HG03571 (cell line): Measurements from ENCODE around the gene DCDC2.
"Not testable (repeated sequence)": the region's sequence is repeated elsewhere in the genome, so short reads cannot be mapped to it uniquely, and the experiment has no call there.

Experiments used
- ATAC-seq: cut with Tn5 transposase; IDR thresholded peaks from one replicate; pipeline ENCODE4 v1.9.1; 2021; ENCODE audit not compliant: unreplicated experiment

DCDC2 gene

DNA sequence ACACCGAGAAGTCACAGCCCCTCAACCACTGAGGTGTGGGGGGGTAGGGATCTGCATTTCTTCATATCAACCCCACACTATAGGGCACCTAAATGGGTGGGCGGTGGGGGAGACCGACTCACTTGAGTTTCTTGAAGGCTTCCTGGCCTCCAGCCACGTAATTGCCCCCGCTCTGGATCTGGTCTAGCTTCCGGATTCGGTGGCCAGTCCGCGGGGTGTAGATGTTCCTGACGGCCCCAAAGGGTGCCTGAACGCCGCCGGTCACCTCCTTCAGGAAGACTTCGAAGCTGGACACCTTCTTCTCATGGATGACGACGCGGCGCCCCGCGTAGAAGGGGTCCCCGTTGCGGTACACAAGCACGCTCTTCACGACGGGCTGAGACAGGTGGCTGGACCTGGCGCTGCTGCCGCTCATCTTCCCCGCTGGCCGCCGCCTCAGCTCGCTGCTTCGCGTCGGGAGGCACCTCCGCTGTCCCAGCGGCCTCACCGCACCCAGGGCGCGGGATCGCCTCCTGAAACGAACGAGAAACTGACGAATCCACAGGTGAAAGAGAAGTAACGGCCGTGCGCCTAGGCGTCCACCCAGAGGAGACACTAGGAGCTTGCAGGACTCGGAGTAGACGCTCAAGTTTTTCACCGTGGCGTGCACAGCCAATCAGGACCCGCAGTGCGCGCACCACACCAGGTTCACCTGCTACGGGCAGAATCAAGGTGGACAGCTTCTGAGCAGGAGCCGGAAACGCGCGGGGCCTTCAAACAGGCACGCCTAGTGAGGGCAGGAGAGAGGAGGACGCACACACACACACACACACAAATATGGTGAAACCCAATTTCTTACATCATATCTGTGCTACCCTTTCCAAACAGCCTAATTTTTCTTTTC, at the start of gene DCDC2:
Gene DCDC2 (minus strand): TSS at position 724 of the 883 bp plus-strand sequence. CDS start 309 bp downstream, at position 415.
- ATAC-seq, result no peak

- ATAC-seq, result no peak
These were observed 47.4 kb upstream of the DCDC2 start for GRCh38 chr6:24405262-24405661.

- ATAC-seq, result no peak
These were observed 45.6 kb upstream of the DCDC2 start for GRCh38 chr6:24403501-24403824.

DNA sequence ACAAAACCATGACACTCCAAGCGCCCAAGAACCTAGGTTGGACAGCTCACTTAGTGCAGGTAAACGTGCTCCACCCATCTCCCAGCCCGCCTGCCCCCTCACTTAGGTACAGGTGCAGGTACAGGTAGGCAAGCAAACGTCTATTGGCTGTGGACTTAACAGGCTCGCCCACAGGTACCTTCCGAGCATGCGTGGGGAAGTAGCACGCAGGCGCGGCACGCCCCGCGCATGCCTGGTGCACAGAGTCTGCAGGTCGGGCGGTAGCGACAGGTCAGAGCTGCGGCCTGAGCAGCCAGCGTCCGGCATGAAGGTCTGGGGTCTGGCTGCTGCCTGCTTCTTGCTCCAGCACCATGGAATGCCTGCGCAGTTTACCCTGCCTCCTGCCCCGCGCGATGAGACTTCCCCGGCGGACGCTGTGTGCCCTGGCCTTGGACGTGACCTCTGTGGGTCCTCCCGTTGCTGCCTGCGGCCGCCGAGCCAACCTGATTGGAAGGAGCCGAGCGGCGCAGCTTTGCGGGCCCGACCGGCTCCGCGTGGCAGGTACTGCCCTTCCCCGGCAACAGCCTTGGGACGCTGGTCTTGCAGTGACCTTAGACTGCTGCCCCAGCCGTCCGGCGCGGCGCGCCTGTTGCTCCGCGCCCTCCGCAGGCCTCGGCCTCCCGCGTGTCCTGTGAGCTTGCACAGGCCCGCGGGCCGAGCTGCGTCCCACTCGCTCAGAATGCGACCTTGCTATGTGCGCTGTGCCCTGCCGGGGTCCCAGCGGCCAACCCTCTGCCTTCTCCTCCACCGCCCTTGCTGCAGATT, 45.0 kb upstream of the DCDC2 start, which contains the start of gene MRS2:
Gene MRS2 (plus strand): TSS at position 240 of the 804 bp plus-strand sequence. CDS start 111 bp downstream, at position 351.
- peak; percentile 95 for ATAC-seq

- ATAC-seq, result no peak
These were observed 43.6 kb upstream of the DCDC2 start for GRCh38 chr6:24401458-24401857.

DNA sequence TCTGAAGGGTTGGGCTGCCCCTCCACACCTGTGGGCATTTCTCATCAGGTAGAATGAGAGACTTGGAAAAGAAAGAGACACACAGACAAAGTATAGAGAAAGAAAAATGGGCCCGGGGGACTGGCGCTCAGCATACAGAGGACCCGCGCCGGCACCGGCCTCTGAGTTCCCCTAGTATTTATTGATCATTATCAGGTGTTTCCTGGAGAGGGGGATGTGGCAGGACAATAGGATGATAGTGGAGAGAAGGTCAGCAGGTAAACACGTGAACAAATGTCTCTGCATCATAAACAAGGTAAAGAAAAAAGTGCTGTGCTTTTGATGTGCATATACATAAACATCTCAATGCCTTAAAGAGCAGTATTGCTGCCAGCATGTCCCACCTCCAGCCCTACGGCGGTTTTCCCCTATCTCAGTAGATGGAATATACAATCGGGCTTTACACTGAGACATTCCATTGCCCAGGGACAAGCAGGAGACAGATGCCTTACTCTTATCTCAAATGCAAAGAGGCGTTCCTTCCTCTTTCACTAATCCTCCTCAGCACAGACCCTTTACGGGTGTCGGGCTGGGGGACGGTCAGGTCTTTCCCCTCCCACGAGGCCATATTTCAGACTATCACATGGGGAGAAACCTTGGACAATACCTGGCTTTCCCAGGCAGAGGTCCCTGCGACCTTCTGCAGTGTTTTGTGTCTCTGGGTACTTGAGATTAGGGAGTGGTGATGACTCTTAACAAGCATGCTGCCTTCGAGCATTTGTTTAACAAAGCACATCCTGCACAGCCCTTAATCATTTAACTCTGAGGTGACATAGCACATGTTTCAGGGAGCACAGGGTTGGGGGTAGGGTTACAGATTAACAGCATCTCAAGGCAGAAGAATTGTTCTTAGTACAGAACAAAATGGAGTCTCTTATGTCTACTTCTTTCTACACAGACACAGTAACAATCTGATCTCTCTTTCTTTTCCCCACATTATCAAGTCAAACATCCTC, 42.5 kb upstream of the DCDC2 start:
- ATAC-seq, result not testable (repeated sequence)

- no peak for ATAC-seq
These were observed 39.8 kb upstream of the DCDC2 start for GRCh38 chr6:24397631-24398030.

DNA sequence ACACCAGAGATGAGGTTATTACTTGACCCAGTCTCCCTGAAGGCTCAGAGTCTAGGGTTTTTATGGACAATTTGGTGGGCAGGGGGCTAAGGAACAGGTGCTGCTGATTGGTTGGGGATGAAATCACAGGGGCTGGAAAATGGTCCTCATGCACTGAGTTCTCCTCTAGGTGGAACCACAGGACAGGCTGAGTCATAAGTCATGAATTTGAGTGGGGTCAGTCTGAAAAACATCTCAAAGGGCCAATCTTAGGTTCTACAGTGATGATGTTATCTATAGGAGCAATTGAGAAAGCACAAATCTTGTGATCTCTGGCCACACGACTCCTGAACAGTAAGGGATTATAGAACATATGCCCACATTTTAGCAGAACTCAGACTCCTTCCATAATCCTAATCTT, 39.0 kb upstream of the DCDC2 start:
- ATAC-seq, result no peak

GRCh38 chr6:24394780-24395437, 37.0 kb upstream of the DCDC2 start:
- ATAC-seq, result no peak

GRCh38 chr6:24394061-24394779, 36.4 kb upstream of the DCDC2 start:
- no peak for ATAC-seq

DNA sequence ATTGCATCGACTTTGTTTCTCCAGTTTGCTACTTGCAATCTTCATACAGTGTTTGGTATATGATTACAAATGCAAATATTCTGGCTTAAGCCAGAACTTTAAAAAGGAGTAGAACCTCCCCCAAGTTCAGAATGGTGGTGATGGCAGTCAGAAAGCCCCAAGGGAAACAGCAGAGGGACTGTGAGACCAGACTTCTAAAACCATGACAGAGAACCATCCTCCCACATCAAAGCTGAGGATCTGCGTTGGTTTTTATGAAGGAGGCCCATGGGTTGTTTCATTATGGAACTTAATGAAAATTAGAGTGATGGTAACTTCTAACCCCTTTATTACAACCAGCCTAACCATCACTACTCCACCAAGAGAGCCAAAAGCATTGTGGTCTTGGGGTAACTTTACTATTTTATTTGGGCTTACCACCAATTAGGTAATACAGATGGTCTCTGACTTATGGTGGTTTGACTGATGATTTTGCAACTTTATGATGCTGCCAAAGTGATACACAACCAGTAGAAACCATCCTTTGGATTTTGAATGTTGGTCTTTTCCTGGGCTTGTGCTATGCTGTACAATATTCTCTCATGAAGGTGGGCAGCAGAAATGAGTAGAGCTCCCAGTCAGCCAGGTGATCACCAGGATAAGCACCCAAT, 34.0 kb upstream of the DCDC2 start:
- peak; percentile 91 for ATAC-seq

GRCh38 chr6:24391208-24391607, 33.3 kb upstream of the DCDC2 start:
- no peak for ATAC-seq

DNA sequence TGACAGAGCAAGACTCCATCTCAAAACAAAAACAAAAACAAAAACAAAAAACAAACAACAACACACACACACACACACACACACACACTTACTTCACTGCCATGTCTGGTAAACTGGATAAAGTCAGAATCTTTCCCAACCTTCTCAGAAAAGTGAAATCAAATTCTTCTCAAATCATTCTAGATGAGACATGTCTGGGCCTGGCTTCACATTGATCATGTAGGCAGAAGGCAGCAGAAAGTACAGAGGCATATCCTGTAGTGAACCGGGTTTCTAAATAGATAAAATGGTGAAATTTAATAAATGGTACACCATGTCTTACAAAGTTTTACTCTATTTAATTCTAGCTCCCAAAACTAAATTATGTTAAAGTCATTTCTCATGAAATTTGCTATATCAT, 30.0 kb upstream of the DCDC2 start:
- no peak for ATAC-seq

DNA sequence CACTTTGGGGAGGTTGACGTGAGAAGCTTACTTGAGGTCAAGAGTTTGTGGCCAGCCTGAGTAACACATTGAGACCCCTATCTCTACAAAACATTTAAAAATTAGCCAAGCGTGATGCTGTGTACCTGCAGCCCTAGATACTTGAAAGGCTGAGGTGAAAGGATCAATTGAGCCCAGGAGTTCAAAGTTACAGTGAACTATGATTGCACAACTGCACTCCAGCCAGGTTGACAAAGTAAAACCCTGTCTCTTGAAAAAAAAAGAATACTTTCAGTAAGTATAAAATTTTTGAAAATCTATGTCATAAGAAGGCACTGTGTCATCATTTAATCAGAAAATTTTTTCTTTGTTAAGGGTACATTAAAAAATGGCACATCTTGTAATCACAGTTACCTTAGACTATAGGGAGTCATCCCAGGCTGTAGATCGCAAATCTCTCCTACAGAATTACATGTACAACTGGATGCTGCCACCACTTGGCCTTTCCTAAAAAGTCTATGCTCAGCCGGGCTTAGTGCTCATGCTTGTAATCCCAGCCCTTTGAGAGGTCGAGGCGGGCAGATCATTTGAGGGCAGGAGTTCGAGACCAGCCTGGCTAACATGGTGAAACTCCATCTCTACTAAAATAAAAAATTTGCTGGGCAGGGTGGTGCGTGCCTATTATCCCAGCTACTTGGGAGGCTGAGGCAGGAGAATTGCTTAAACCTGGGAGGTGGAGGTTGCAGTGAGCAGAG, 27.8 kb upstream of the DCDC2 start:
- ATAC-seq, result peak; percentile 56

DNA sequence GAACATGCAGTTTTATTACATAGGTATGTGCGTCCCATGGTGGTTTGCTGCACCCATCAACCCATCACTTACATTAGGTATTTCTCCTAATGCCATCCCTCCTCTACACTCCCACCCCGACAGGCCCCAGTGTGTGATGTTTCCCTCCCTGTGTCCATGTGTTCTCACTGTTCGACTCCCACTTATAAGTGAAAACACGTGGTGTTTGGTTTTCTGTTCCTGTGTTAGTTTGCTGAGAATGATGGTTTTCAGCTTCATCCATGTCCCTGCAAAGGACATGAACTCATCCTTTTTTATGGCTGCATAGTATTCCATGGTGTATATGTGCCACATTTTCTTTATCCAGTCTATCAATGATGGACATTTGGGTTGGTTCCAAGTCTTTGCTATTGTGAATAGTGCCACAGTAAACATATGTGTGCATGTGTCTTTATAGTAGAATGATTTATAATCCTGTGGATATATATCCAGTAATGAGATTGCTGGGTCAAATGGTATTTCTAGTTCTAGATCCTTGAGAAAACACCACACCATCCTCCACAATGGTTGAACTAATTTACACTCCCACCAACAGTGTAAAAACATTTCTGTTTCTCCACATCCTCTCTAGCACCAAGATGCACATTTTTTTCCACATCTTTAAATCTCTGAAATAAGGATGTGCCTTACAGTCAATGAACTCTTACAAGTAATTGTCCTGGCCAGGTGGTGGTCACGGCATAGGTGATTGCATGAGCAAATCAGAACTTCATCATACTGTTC, 26.7 kb upstream of the DCDC2 start:
- ATAC-seq, result not testable (repeated sequence)

- not testable (repeated sequence) for ATAC-seq
These were observed 25.1 kb upstream of the DCDC2 start for GRCh38 chr6:24382891-24383494.

- no peak for ATAC-seq
These were observed 24.3 kb upstream of the DCDC2 start for GRCh38 chr6:24382220-24382540.
